H9 (cell line): Measurements from ENCODE around the gene UCP3. TPM values are rescaled to one million over a fixed set of nuclear protein-coding genes. Genes with fewer than 3 reads are reported as not detected.

ENCODE experiments used
- DNase-seq: peaks from one replicate; pipeline ENCODE4 v3.0.0-alpha.2; 2017
- H2AFZ ChIP-seq: one replicate; pipeline ENCODE4 v1.6.1; 2013; ENCODE audit warnings: mild to moderate bottlenecking, low read length, control low read depth, moderate library complexity
- H2AK5ac ChIP-seq: 2 replicates; pipeline ENCODE4 v1.6.1; 2013; ENCODE audit warnings: low read length, control low read depth, mixed read lengths; ENCODE audit not compliant: insufficient read length
- H2BK120ac ChIP-seq: one replicate; pipeline ENCODE4 v1.6.1; 2013; ENCODE audit warnings: low read depth, mild to moderate bottlenecking, low read length, control low read depth, inconsistent platforms; ENCODE audit not compliant: poor library complexity, severe bottlenecking
- H2BK12ac ChIP-seq: 2 replicates; pipeline ENCODE4 v1.6.1; 2013; ENCODE audit warnings: low read length, control low read depth, mixed read lengths, low read depth; ENCODE audit not compliant: insufficient read length
- H2BK15ac ChIP-seq: 2 replicates; pipeline ENCODE4 v1.6.1; 2013; ENCODE audit warnings: low read depth, low read length, control low read depth
- H2BK20ac ChIP-seq: one replicate; pipeline ENCODE4 v1.6.1; 2013; ENCODE audit warnings: low read depth, mild to moderate bottlenecking, low read length, control low read depth, inconsistent platforms; ENCODE audit not compliant: poor library complexity, severe bottlenecking
- H2BK5ac ChIP-seq: 2 replicates; pipeline ENCODE4 v1.6.1; 2013; ENCODE audit warnings: low read length, control low read depth, mixed read lengths; ENCODE audit not compliant: insufficient read length
- H3K14ac ChIP-seq: 2 replicates; pipeline ENCODE4 v1.6.1; 2013; ENCODE audit warnings: low read length, control low read depth; ENCODE audit not compliant: insufficient read depth
- H3K18ac ChIP-seq: 2 replicates; pipeline ENCODE4 v1.6.1; 2013; ENCODE audit warnings: low read depth, mild to moderate bottlenecking, mixed read lengths, low read length, control low read depth; ENCODE audit not compliant: insufficient read length
- H3K23ac ChIP-seq: 2 replicates; pipeline ENCODE4 v1.6.1; 2013; ENCODE audit warnings: low read length, control low read depth, mixed read lengths, low read depth; ENCODE audit not compliant: insufficient read length
- H3K23me2 ChIP-seq: 2 replicates; pipeline ENCODE4 v1.6.1; 2013; ENCODE audit warnings: low read depth, mild to moderate bottlenecking, mixed read lengths, low read length, control low read depth; ENCODE audit not compliant: insufficient read length, poor library complexity, severe bottlenecking
- H3K27ac ChIP-seq: 2 replicates; pipeline ENCODE4 v1.5.1; 2013; ENCODE audit warnings: low read length, control low read depth, mixed read lengths, low read depth; ENCODE audit not compliant: insufficient read length
- H3K27me3 ChIP-seq: 2 replicates; pipeline ENCODE4 v1.6.1; 2013; ENCODE audit warnings: low read length, control low read depth, inconsistent platforms; ENCODE audit not compliant: insufficient read depth
- H3K4ac ChIP-seq: 2 replicates; pipeline ENCODE4 v1.6.1; 2013; ENCODE audit warnings: low read depth, mild to moderate bottlenecking, control low read depth, inconsistent platforms, low read length, moderate library complexity
- H3K4me1 ChIP-seq: 2 replicates; pipeline ENCODE4 v1.6.1; 2013; ENCODE audit warnings: low read length, control low read depth, inconsistent platforms; ENCODE audit not compliant: insufficient read depth
- H3K4me2 ChIP-seq: 2 replicates; pipeline ENCODE4 v1.6.1; 2013; ENCODE audit warnings: low read length, control low read depth, mixed read lengths; ENCODE audit not compliant: insufficient read length, insufficient read depth
- H3K56ac ChIP-seq: 2 replicates; pipeline ENCODE4 v1.6.1; 2013; ENCODE audit warnings: low read depth, mild to moderate bottlenecking, mixed read lengths, low read length, control low read depth; ENCODE audit not compliant: insufficient read length
- H3K79me1 ChIP-seq: 2 replicates; pipeline ENCODE4 v1.6.1; 2013; ENCODE audit warnings: low read depth, mild to moderate bottlenecking, moderate library complexity, low read length, control low read depth, inconsistent platforms; ENCODE audit not compliant: insufficient read depth, poor library complexity, severe bottlenecking
- H3K79me2 ChIP-seq: 2 replicates; pipeline ENCODE4 v1.6.1; 2013; ENCODE audit warnings: low read length, control low read depth, inconsistent platforms; ENCODE audit not compliant: insufficient read depth
- H3K9ac ChIP-seq: 2 replicates; pipeline ENCODE4 v1.6.1; 2013; ENCODE audit warnings: low read length, control low read depth, mixed read lengths; ENCODE audit not compliant: insufficient read length; ENCODE audit errors: extremely low read depth
- H3K9me3 ChIP-seq: one replicate; pipeline ENCODE4 v1.6.1; 2013; ENCODE audit warnings: low read depth, low read length, inconsistent platforms; ENCODE audit not compliant: control insufficient read depth
- H3T11ph ChIP-seq: one replicate; pipeline ENCODE4 v1.6.1; 2013; ENCODE audit warnings: mild to moderate bottlenecking, low read length, control low read depth, inconsistent platforms
- H4K20me1 ChIP-seq: one replicate; pipeline ENCODE4 v1.6.1; 2013; ENCODE audit not compliant: control insufficient read depth, insufficient read length, insufficient read depth
- H4K5ac ChIP-seq: 2 replicates; pipeline ENCODE4 v1.6.1; 2013; ENCODE audit warnings: low read depth, mild to moderate bottlenecking, mixed read lengths, low read length, control low read depth; ENCODE audit not compliant: insufficient read length
- H4K8ac ChIP-seq: replicated peaks from 2 replicates; pipeline ENCODE4 v1.6.1; 2013; ENCODE audit warnings: low read length, control low read depth, mixed read lengths, low read depth; ENCODE audit not compliant: insufficient read length
- H4K91ac ChIP-seq: 2 replicates; pipeline ENCODE4 v1.6.1; 2013; ENCODE audit warnings: low read depth, mild to moderate bottlenecking, moderate library complexity, mixed read lengths, low read length, control low read depth; ENCODE audit not compliant: insufficient read length
- H3K27ac Mint-ChIP-seq, 3 experiments: 2 replicates in 2 of 3; 3 replicates in 1 of 3; pipeline ENCODE4 v1.8.0; 2020 to 2021; ENCODE audit warnings: mixed read lengths in 3 of 3, mild to moderate bottlenecking in 1 of 3, moderate library complexity in 1 of 3
- H3K27me3 Mint-ChIP-seq: 2 replicates; pipeline ENCODE4 v1.8.0; 2021; ENCODE audit warnings: low read depth, mild to moderate bottlenecking, moderate library complexity, mixed read lengths
- H3K36me3 Mint-ChIP-seq, 3 experiments: 2 replicates in 2 of 3; 3 replicates in 1 of 3; pipeline ENCODE4 v1.8.0; 2020 to 2021; ENCODE audit warnings: low read depth in 3 of 3, mixed read lengths in 3 of 3; ENCODE audit not compliant: insufficient read depth in 1 of 3
- H3K4me1 Mint-ChIP-seq, 2 experiments: 2 replicates each; pipeline ENCODE4 v1.8.0; 2020; ENCODE audit warnings: mixed read lengths in 2 of 2
- H3K4me3 Mint-ChIP-seq, 2 experiments: 2 replicates in 1 of 2; 3 replicates in 1 of 2; pipeline ENCODE4 v1.8.0; 2020 to 2021; ENCODE audit warnings: mild to moderate bottlenecking in 2 of 2, mixed read lengths in 2 of 2, moderate library complexity in 1 of 2
- H3K9me3 Mint-ChIP-seq, 2 experiments: 2 replicates in 1 of 2; 3 replicates in 1 of 2; pipeline ENCODE4 v1.8.0; 2020; ENCODE audit warnings: mild to moderate bottlenecking in 2 of 2, mixed read lengths in 2 of 2, moderate library complexity in 1 of 2
- CTCF ChIP-seq: fragments of 200-600 bp; sonication (generic); conservative IDR thresholded peaks from 3 replicates; pipeline ENCODE4 v1.8.0; 2021; ENCODE audit warnings: antibody characterized with exemption, mild to moderate bottlenecking
- WGBS: extraction: QIAGEN DNeasy Blood & Tissue Kit; methylation state at CpG from one replicate; pipeline ENCODE4 v1.1.7; 2013; ENCODE audit warnings: missing lambda C conversion rate, low lambda C conversion rate, mixed read lengths; ENCODE audit not compliant: insufficient read length; ENCODE audit errors: extremely low coverage; 5-methylcytosine and 5-hydroxymethylcytosine counted together
- total RNA-seq: library from RNA; stranded (reverse); gene quantifications from 2 replicates; pipeline ENCODE4 v1.2.1, GENCODE V29; 2021

Gene UCP3
- total RNA-seq, 1 experiment from 2014 or later: 0.85 TPM

GRCh38 chr11:74006743-74007304, 2.1 kb downstream of the UCP3 start:
- Histone ChIP-seq H3K79me1 (no peaks in the 10 kb centered on the region), H3K4me1 (no peaks in the 10 kb centered on the region), H4K91ac (no peak overlapping the region), H3K56ac (no peak overlapping the region), H3K4ac (no peak overlapping the region), H3K9me3 (no peaks in the 10 kb centered on the region), H3T11ph (no peak overlapping the region), H3K27ac (no peak overlapping the region), H3K23me2 (no peaks in the 10 kb centered on the region), H3K27me3 (no peaks in the 10 kb centered on the region), H3K79me2 (no peaks in the 10 kb centered on the region), H2AK5ac (no peak overlapping the region), H2BK15ac (no peak overlapping the region), H2BK5ac (no peak overlapping the region), H3K4me2 (no peak overlapping the region), H2BK120ac (no peak overlapping the region), H3K14ac (no peak overlapping the region), H2AFZ (no peak overlapping the region), H3K23ac (no peak overlapping the region), H4K8ac (no peak overlapping the region), H3K9ac (no peak overlapping the region), H2BK12ac (no peak overlapping the region), H4K5ac (no peak overlapping the region), H4K20me1 (no peaks in the 10 kb centered on the region), H3K18ac (no peak overlapping the region), H2BK20ac (no peak overlapping the region)
- H3K27ac Mint-ChIP-seq: peak overlapping the region in 1 of 3 experiments; percentile 48; a peak in 1 of 7 replicates
- no peak for TF ChIP-seq CTCF
- peaks cover 0 to 2% (median 0%) of the 10 kb centered on the region in 3 experiments; a peak in 2 of 7 replicates for H3K36me3 Mint-ChIP-seq
- no CpG with 5 or more reads among the region's 7 CpGs for WGBS
- no peak for DNase-seq
- H3K4me3 Mint-ChIP-seq: no peak overlapping the region
- H3K27me3 Mint-ChIP-seq: no peaks in the 10 kb centered on the region
- H3K4me1 Mint-ChIP-seq: peaks cover 13 to 27% of the 10 kb centered on the region in 2 experiments
- no peaks in the 10 kb centered on the region for H3K9me3 Mint-ChIP-seq
